HepG2 (cell line): ENCODE data around the gene FBF1. TPM values are rescaled to one million over a fixed set of nuclear protein-coding genes. Genes with fewer than 3 reads are reported as not detected.
A peak's percentile ranks its signal among the peaks of the same experiment; 100 is the strongest.

ENCODE experiments used
- ELF4 ChIP-seq: sonication (generic); formaldehyde crosslinking; IDR thresholded peaks from 2 replicates; pipeline ENCODE4 v1.5.0; 2020; ENCODE audit warnings: missing genetic modification reagents, mild to moderate bottlenecking, moderate library complexity, borderline replicate concordance
- HMGXB4 ChIP-seq, 2 experiments: sonication (generic) in 1 of 2; formaldehyde crosslinking in 1 of 2; IDR thresholded peaks; 2 replicates each; pipeline versions ENCODE4 v1.4.0 to v1.6.1; 2018 to 2020; ENCODE audit warnings: missing genetic modification reagents in 2 of 2, borderline replicate concordance in 1 of 2, low read depth in 1 of 2, mild to moderate bottlenecking in 1 of 2, missing biosample characterization in 1 of 2
- SNAPC2 ChIP-seq: sonication (generic); formaldehyde crosslinking; IDR thresholded peaks from 2 replicates; pipeline ENCODE4 v1.8.1; 2022; ENCODE audit warnings: mild to moderate bottlenecking, missing genetic modification reagents
- TRAFD1 ChIP-seq: sonication (generic); formaldehyde crosslinking; IDR thresholded peaks from 2 replicates; pipeline ENCODE4 v1.5.1; 2020; ENCODE audit warnings: missing genetic modification reagents, mild to moderate bottlenecking, borderline replicate concordance
- ZFP91 ChIP-seq: sonication (generic); formaldehyde crosslinking; IDR thresholded peaks from 2 replicates; pipeline ENCODE4 v1.9.0; 2022; ENCODE audit warnings: missing genetic modification reagents, mild to moderate bottlenecking, borderline replicate concordance
- ZHX2 ChIP-seq, 2 experiments: sonication (generic) in 1 of 2; formaldehyde crosslinking in 1 of 2; IDR thresholded peaks; 2 replicates each; pipeline versions ENCODE4 v1.6.1 to v1.9.0; 2014 to 2022; ENCODE audit warnings: antibody characterized with exemption in 1 of 2, borderline replicate concordance in 1 of 2, inconsistent platforms in 1 of 2, low read depth in 1 of 2, missing genetic modification reagents in 1 of 2
- ZKSCAN5 ChIP-seq: sonication (generic); formaldehyde crosslinking; IDR thresholded peaks from 2 replicates; pipeline ENCODE4 v1.5.1; 2020; ENCODE audit warnings: mild to moderate bottlenecking, missing genetic modification reagents
- ZNF354B ChIP-seq: sonication (generic); formaldehyde crosslinking; IDR thresholded peaks from 2 replicates; pipeline ENCODE4 v1.8.0; 2022; ENCODE audit warnings: mild to moderate bottlenecking, missing genetic modification reagents
- ZNF687 ChIP-seq: sonication (generic); formaldehyde crosslinking; IDR thresholded peaks from 2 replicates; pipeline ENCODE4 v1.5.1; 2020; ENCODE audit warnings: mild to moderate bottlenecking, missing genetic modification reagents, moderate library complexity
- polyA plus RNA-seq, 8 experiments: library from polyadenylated mRNA; depleted of rRNA in 3 of 8; stranded (reverse) in 7 of 8; unstranded in 1 of 8; fragments of >200 nt; fragmentation: Illumina TruSeq in 4 of 8; extraction: Trizol in 4 of 8; gene quantifications; 2 replicates each; pipeline versions ENCODE4 v1.2.1 to v1.2.3, GENCODE V29; 2011 to 2016; ENCODE audit warnings: low read depth in 4 of 8, missing spikeins in 1 of 8, mixed read lengths in 1 of 8; ENCODE audit not compliant: insufficient read depth in 1 of 8
- total RNA-seq, 5 experiments: library from RNA; depleted of rRNA; stranded (reverse); fragments of >200 nt; fragmentation: Illumina TruSeq; extraction: Trizol; gene quantifications; 2 replicates each; pipeline ENCODE4 v1.2.3, GENCODE V29; 2016; ENCODE audit warnings: low read depth in 1 of 5

The FBF1 gene
- total and polyA plus RNA-seq, 2 of the 13 experiments (the other 11 are each of a cell fraction or from before 2014, with no cell fraction given), result 2.4 to 8.1 TPM

- TF ChIP-seq ZNF687 (peak; percentile 82), ZNF354B (CRISPR knock-in tag) (no peak; the same call in 1 of the 2 replicates), ZKSCAN5 (CRISPR knock-in tag) (no peak), ZFP91 (CRISPR knock-in tag) (peak; percentile 48; the same call in 1 of the 2 replicates), SNAPC2 (CRISPR knock-in tag) (peak; percentile 42; the same call in 1 of the 2 replicates), TRAFD1 (CRISPR knock-in tag) (no peak), ELF4 (CRISPR knock-in tag) (no peak), ZHX2 (IDR thresholded peaks at IDR 0.05; ENCODE audit: low read depth) (no peak), ZHX2 (CRISPR knock-in tag; IDR thresholded peaks at IDR 0.05; ENCODE audit: borderline replicate concordance) (peak; percentile 68; the same call in 1 of the 2 replicates), HMGXB4 (CRISPR knock-in tag; IDR thresholded peaks at IDR 0.05; ENCODE audit: borderline replicate concordance in 1 of 2, low read depth in 1 of 2) (peak in 1 of 2 experiments; percentile 86; a peak in 3 of 4 replicates)
Measured at GRCh38 chr17:75891605-75892555, 49.0 kb downstream of the FBF1 start (continued).
